Activated T-cell treated with anti-CD3 and anti-CD28 coated beads for 1 hour (primary cell): Measurements from ENCODE around the gene CD47.

Source experiments
- DNase-seq: peaks from one replicate; pipeline ENCODE4 v3.0.0-alpha.2; 2020; ENCODE audit warnings: low read depth

The CD47 gene

GRCh38 chr3:108051005-108051404, 39.8 kb downstream of the CD47 start:
- DNase-seq, result no peak

GRCh38 chr3:108047987-108048386, 42.8 kb downstream of the CD47 start:
- no peak for DNase-seq

GRCh38 chr3:108046247-108046646, 44.6 kb downstream of the CD47 start:
- no peak for DNase-seq

GRCh38 chr3:108044699-108045098, 46.1 kb downstream of the CD47 start:
- DNase-seq, result no peak

GRCh38 chr3:108042300-108042699, 48.5 kb downstream of the CD47 start:
- no peak for DNase-seq

- DNase-seq, result no peak
Measured at GRCh38 chr3:108041253-108041652, 49.6 kb downstream of the CD47 start.

- no peak for DNase-seq
Measured at GRCh38 chr3:108037770-108038169, 53.1 kb downstream of the CD47 start.

- no peak for DNase-seq
Measured at GRCh38 chr3:108036984-108037741, 53.7 kb downstream of the CD47 start.

- DNase-seq, result no peak
Measured at GRCh38 chr3:108036401-108036800, 54.4 kb downstream of the CD47 start.

GRCh38 chr3:108035751-108036150, 55.1 kb downstream of the CD47 start:
- DNase-seq, result no peak

GRCh38 chr3:108031895-108032294, 58.9 kb downstream of the CD47 start:
- DNase-seq, result no peak

- no peak for DNase-seq
Measured at GRCh38 chr3:108030960-108031359, 59.9 kb downstream of the CD47 start.

- no peak for DNase-seq
Measured at GRCh38 chr3:108029466-108029865, 61.4 kb downstream of the CD47 start.

GRCh38 chr3:108028896-108029295, 61.9 kb downstream of the CD47 start:
- DNase-seq, result no peak

GRCh38 chr3:108025177-108025576, 65.7 kb downstream of the CD47 start:
- no peak for DNase-seq

GRCh38 chr3:108024146-108024850, 66.5 kb downstream of the CD47 start:
- DNase-seq, result no peak

- no peak for DNase-seq
Measured at GRCh38 chr3:108022256-108023150, 68.3 kb downstream of the CD47 start.

GRCh38 chr3:108021533-108021932, 69.3 kb downstream of the CD47 start:
- no peak for DNase-seq

GRCh38 chr3:108021131-108021530, 69.7 kb downstream of the CD47 start:
- DNase-seq, result no peak

- no peak for DNase-seq
Measured at GRCh38 chr3:108018552-108018951, 72.3 kb downstream of the CD47 start.

- no peak for DNase-seq
Measured at GRCh38 chr3:108017587-108017986, 73.2 kb downstream of the CD47 start.

- DNase-seq, result no peak
Measured at GRCh38 chr3:108014943-108015342, 75.9 kb downstream of the CD47 start.
